GM21423 (cell line): Measurements from ENCODE around the gene PCDHA9.

Source experiments
- ATAC-seq: cut with Tn5 transposase; IDR thresholded peaks from one replicate; pipeline ENCODE4 v1.9.1; 2021; ENCODE audit warnings: mild to moderate bottlenecking, moderate library complexity; ENCODE audit not compliant: unreplicated experiment

PCDHA9 gene

DNA sequence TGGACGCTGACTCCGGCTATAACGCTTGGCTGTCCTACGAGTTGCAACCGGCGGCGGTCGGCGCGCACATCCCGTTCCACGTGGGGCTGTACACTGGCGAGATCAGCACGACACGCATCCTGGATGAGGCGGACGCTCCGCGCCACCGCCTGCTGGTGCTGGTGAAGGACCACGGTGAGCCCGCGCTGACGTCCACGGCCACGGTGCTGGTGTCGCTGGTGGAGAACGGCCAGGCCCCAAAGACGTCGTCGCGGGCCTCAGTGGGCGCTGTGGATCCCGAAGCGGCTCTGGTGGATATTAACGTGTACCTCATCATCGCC, 29.0 kb downstream of the PCDHA9 start:
- ATAC-seq, result no peak

DNA sequence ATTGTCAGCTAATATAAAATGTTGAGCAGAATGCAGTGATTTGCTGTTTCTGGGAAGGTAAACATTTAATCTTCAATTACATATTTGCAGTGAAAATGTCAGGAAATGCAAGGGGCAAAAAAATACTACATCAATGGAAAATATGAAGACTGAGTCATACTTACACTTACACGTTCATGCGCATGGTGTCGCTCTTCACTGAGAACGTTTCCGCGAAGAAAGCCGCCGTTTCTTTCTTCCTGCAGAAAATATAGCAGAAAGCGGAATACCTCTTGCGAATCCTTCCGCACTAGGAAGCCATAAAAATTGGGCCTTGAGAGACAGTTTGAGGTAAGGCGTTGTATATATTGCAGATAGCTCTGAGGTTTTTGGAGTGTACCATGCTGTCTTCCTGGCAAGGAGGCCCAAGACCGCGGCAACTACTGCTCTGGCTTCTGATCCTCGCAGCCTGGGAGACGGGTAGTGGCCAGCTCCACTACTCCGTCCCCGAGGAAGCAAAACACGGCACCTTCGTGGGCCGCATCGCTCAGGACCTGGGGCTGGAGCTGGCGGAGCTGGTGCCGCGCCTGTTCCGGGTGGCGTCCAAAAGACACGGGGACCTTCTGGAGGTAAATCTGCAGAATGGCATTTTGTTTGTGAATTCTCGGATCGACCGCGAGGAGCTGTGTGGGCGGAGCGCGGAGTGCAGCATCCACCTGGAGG, 33.9 kb downstream of the PCDHA9 start, which contains the start of gene PCDHA13:
PCDHA13 (plus strand) TSS at position 236 of the 702 bp plus-strand sequence; CDS start at position 381, 145 bp downstream.
- no peak for ATAC-seq

GRCh38 chr5:140882591-140882899, 34.4 kb downstream of the PCDHA9 start:
- ATAC-seq, result no peak

DNA sequence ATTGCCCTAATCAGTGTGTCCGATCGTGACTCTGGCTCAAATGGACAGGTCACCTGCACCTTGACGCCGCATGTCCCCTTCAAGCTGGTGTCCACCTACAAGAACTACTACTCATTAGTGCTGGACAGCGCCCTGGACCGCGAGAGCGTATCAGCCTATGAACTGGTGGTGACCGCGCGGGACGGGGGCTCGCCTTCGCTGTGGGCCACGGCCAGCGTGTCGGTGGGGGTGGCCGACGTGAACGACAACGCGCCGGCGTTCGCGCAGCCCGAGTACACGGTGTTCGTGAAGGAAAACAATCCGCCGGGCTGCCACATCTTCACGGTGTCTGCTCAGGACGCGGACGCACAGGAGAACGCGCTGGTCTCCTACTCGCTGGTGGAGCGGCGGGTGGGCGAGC, 35.2 kb downstream of the PCDHA9 start:
- no peak for ATAC-seq

DNA sequence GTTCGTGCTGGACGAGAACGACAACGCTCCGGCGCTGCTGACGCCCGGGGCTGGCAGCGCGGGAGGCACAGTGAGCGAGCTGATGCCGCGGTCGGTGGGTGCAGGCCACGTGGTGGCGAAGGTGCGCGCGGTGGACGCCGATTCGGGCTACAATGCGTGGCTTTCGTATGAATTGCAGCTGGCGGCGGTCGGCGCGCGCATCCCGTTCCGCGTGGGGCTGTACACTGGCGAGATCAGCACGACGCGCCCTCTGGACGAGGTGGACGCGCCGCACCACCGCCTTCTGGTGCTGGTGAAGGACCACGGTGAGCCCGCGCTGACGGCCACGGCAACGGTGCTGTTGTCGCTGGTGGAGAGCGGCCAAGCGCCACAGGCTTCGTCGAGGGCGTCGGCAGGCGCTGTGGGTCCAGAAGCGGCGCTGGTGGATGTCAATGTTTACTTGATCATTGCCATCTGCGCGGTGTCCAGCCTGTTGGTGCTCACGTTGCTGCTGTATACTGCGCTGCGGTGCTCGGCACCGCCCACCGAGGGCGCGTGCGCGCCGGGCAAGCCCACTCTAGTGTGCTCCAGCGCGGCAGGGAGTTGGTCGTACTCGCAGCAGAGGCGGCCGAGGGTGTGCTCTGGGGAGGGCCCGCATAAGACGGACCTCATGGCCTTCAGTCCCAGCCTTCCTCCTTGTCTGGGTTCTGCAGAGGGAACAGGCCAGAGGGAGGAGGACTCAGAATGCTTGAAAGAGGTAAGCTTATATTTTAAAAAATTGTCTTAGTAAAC, 35.9 kb downstream of the PCDHA9 start:
- ATAC-seq, result no peak
